HG03103 (cell line): ENCODE results near the gene ATP7B.

Source experiments
- ATAC-seq: cut with Tn5 transposase; IDR thresholded peaks from one replicate; pipeline ENCODE4 v1.9.1; 2021; ENCODE audit warnings: low read depth; ENCODE audit not compliant: unreplicated experiment

ATP7B gene

DNA sequence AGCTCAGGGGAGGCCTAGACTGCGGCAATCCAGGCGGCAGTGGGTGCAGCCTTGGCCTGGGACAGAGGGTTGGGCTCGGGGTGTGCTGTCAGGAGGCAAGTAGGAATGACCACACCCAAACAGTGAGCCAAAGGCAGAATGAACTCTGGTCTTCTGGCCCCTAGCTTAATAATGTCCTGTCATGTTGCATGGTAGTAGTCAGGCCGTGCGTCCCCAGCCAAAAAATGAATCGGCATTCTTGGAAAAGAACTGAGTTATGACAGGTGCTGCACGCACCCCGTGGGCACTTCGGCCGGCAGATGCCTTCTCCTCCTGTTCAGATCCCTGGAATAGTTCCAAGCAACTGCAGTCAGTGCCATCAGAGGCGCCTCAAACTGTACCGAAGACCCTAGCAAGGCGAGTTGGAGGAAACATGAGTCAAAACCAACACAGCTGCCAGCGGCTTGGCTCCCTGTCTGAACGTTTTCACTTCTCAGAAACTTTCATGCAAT is 55.9 kb downstream of the ATP7B start:
- no peak for ATAC-seq

DNA sequence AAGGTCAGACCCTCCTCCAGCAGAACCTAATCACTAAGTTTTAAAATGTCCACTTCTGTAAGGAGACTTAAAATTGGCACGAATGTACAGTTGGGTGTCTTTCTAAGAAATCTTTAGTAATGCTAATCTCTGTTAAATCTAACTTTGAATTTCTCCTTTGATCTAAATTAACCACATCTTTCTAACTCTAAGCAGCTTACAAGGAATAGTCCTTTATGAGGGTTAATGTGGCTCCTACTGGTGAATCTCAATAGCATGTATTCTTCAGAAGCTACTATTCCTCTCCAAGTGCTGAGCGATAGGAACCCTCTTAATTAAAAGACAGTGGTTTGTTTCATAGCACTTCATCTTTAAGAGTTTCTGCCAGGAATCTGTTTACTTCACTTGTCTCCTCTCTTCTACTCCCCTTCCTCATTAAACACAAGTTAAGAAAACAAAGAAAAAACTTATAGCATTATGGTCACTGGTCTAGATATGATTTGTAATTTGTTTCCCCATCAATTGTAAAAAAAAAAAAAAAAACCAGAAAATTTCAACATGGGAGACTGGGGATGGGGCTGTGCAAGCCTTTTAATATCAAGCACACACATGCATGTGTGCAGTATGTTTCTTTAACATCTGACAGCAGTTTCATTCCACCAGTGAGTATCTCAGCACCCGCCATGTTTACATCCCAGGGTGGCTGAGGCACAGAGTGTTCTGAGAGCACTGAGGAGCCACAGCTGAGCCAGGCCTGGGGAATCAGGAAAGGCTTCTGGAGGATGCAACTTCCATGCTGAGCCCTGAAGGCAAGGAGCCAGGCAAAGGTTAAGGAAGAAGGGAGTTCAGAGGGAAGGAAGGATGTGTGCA is 57.7 kb downstream of the ATP7B start:
- no peak for ATAC-seq

DNA sequence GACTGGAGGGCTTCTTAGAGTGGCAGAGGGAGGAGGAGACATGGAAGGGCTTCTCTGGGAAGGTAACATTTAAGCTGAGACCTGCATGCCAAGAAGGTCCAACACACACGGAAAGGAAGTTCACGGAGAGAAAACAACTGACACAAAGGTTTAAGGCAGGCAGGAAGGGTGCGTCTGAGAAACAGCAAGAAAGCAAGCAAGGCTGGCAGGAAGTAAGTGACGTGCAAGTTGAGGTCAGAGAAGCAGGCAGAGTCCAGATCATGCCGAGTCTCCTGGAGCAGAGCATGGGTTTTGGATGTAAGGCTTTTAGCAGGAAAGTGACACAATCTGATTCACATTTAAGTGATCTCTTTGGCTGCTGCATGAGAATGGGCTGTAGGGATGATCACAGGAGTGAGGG is 60.5 kb downstream of the ATP7B start:
- ATAC-seq, result no peak

DNA sequence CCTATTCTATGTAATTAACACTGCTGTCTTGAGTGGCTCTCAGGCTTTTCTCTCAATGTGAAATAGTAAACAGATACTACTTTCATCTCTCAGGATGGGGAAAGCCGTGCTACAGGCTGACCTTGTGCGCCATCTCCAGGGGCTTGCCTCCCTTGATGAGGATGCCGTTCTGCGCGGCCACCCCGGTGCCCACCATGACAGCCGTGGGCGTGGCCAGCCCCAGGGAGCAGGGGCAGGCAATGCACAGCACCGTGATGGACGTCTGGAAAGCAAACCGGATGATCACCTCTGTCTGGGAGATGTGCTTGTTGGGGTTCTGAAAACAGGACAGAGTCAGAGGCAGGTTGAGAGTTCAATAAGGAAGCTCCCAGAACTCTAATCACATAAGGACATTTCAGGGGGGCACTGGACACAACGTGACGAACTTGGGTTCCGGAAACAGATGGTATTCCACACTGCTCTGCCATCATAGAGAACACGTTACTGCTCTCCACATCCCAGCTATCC is 65.0 kb downstream of the ATP7B start:
- ATAC-seq, result no peak

DNA sequence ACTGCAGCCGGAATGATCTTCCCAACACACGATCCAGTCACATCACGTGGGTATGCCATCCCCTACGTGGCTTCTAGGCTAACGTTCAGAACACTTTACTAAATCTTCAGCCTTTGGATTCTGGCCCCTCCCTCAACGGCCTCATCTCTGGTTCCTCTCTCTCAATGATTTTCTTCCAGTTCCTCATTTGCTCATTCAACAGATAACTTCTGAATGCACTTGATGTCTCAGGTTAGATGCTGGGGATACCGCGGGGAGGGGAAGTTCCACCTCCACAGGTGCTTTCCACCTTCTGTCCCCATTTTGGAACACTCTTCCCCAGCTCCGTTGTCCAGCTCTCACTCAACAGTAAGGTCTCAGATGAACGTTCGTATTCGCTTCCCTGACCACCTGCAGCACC is 66.1 kb downstream of the ATP7B start:
- no peak for ATAC-seq

DNA sequence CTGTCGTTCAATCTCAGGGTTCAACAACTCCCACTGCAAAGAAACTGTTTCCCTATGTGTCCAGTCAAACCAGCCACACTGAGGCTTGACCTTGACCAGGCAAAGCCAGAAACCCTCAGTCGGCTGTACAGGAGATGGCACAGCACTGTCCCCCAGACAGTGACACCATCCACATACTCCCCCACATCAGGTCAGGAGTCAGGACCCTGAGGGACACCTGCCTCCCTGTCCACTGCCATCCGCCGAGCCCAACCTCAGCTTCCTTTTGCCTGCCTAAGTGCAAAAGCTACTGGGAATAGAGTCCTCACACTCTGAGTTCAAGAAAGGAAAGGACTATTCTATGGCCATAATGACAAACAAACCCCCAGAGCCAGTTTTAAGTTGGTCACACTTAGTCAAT is 66.8 kb downstream of the ATP7B start:
- no peak for ATAC-seq

DNA sequence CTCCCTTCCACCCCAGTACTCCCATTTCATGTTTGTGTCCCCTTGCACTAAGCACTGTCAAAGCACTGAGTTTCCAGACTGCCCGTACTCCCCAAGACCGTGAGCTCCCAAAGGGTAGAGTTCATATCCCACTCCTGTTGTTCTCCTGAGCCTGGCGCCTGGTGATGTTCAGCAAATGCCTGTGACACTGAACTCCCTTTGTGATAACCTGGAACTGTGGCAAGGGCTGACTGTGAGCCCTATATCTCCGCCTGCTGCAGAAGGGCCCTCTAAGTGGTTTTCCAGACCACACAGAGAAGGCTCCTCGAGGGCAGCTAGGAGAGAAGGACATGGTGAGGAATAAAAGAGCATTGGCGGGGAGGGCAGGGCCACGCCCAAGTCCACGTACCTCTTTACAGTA is 67.5 kb downstream of the ATP7B start:
- ATAC-seq, result no peak

DNA sequence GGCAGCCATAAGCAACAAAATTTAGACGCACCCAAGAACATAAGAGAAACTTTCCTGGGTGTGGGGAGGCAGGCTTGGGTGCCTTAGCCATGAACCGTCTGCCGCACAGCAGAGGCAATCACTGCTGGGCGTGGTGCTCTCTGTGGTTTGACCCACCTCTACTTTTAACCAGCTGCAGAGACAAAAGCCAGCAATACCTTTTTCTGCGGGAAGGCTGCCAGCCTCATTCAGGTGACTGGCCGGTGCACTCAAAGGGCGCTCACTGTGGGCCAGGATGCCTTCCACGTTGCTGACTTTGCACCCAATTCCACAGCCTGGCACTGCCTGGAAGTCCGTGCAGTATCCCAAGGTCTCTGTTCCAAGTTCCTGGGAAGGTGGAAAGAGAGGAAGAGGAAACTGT is 69.1 kb downstream of the ATP7B start:
- ATAC-seq, result no peak

DNA sequence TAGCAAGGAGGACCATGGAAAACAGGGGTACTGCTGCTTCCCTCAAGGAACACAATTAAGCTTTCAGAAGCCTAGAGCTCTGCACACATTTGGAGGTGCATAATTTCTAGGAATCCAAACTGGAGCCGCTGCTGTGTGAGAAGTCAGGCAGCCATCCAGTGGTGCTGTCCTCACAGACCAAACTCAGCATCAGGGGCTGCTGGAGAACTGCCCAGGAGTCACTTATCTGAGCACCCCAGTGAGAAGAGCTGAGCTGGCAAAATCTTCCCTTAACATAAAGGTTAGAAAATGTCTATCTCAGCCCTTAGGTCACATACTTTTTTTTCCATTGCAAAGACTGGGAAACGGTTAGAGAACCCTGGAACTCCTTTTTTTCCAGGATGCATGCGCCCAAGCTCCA is 72.8 kb downstream of the ATP7B start:
- no peak for ATAC-seq

DNA sequence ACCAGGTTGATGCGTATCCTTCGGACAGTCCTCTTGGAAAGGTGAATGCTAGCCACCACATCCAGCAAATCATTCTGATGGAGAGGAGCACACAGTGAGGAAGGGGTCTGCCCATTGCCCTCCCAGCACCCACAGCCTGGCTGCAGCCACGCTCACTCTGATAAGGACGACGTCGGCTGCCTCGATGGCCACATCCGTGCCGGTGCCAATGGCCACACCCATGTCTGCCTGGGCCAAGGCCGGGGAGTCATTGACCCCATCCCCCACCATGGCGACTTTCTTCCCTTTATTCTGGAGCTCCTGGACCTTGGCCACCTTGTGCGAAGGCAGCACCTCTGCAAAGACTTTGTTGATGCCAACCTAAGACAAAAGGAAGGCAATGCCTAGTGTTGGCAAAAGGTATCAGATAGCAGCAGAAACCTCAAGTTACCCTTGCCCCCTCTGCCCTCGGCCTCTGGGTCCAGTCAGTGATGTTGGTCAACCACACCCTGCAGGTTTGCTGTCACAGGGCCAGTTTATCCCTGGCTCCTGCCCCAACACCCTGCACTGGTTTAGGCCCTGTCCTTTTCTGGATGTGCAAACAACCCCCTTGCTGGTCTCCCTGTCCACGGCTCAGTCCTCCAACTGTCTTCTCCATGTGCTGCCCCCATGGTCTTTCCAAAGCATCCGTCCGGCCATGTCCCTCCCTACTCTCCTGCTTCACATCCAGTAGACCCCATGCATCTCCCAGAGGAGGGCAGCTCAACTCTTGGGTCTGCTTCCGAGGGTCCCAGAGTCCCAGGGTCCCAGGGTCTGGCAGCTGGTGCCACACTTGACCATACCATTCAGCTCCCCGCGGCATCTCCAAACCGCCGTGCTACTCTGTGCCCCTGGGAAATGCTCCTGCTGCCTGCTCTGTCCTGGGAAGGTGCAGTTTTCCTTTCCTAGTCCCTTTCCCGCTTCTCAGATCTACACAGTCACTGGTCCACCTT is 73.6 kb downstream of the ATP7B start:
- no peak for ATAC-seq

DNA sequence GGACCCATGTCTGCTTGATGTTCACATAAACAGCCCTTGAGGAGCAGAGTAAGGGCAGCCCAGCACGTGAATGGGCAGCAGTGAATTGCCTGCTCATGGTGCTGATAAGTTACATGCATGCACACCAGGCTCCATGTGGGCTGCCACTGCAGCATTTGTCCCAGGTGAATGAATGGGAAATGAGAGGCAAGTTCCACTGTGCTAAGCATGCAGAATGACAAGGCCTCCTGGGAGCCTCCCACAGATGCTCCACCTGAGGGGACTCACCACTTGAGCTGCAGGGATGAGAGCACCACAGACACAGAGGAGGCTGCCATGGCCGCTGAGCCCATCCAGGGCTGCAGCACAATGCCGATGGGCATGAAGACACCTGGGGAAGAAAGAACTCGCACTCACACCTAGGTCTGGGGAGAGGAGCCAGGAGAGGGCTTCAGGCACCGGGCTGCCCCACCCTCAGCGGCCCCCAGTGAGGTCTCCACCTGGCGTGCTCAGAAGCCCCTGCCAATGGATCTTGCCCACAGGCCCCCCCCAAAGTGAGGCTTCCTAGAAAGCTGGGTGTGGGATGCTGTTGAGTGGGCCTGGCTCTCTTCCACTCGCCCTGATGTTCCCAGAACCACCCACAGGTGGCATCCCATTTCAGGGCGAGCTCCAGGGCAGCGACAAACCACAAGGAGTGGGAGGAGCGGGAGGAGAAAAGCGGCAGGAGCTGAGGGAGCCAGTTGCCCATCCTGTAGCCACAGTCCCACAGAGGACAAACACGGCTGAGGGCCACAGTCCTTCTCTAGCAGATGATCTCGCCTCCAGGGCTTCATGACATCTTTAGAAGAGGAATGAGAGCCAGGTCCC is 75.7 kb downstream of the ATP7B start:
- no peak for ATAC-seq

DNA sequence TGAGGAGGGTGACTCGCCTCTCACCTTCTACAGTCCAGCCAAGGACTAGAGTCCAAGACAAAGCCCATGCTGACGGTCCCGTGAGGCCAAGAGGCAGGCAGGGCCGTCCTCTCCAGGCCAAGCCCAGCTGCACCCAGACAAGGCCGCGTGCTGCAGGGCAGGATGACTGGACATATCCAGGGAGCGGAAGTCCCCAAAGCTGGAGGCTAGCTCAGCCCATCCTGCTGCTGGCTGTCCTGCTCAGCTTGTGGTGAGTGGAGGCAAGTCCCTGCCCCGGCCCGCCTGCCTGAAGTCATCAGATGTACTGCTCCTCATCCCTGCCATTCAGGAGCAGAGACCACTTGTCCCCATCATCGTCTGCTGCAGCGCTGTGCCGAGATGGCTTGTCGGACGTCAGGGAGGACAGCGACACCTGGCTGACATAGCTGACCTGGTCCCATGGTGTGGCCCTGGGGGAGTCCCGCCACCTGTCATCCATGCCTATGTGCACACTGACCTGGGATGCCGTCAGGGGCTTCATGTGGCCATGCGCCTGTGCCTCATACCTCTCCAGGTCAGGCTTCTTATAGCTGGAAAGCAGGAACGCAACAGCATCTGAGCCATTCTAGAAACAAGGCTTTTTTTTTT is 76.7 kb downstream of the ATP7B start:
- ATAC-seq, result no peak

DNA sequence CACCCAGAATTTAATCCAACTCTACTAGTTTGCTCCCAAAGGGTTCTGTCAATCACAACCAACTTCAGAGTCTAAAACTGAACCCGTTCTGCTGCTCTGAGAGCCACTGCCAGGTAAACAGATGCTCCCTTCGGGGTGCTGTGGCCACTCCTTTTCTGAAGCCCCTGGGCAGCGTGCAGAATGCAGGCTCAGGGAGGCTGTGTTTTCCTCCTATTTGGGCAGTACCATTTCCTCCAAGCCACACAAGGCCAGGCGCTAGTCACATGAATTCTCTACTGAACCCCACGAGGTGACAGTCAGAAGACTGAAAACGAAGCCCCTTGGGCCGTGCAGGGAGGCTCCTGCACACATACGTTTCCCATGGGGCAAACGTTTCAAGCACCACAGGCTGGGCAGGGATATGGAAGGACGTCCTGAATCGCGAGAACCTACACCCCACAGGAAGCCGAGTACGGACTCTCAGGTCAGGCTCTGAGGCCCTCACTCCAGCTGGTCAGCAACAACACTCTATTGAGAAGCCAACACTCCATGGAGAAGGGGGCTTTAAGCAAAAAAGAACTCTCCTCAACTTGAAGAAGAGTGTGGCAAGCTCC is 77.7 kb downstream of the ATP7B start:
- no peak for ATAC-seq

DNA sequence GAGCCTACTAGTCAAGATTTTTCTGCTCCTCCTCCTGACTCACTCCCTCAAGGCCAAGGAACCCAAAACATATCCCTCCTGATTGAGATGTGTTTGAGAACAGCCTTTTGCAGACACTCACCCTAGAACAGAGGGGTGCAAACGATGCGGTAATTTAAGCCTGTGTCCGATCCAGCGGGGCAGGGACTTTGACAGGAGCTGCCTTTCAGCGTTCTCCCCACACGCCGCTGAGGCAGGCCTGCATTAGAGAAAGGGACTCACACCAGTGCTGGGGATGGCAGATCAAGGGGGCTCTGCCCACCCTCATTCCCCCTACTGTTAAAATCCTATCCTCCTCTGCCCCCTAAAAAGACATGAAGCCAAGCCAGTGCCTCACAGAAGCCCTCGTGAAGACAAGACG is 79.0 kb downstream of the ATP7B start:
- no peak for ATAC-seq

DNA sequence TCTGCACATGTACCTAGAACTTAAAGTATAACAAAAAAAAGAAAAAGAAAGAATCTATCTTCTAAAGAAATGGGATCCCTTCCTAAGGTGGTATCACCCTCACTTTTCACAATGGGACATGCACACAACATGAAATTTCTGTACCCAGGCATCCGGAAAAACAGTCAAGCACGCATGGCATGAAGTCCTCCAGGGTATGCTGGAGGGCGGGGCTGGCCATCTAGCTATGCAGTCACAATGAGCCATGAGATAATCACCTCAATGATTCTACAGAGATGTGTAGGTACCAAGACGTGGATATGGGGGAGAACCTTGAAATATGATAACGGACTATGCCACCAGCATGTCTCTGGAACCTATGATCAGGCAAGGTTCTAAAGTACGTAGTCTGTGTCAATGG is 79.6 kb downstream of the ATP7B start:
- ATAC-seq, result no peak

DNA sequence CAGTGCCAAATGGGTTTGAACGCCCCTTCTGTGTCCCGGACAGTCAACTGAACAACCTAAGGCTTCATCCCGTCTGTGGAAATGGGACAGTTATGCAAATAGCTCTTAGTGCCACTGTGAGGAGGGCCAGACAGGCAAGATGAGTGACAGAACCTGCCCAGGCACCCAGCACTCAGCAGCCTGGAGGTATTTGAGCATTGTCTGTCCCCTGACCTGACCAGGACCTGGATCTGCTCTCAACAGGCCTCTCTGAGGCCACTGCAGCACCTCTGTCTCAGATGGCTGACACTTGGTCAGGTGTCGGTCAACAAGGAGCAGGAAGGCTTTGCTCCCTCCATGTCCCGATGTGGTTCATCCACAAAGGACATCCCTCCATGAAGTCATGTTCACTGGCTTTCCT is 81.6 kb downstream of the ATP7B start:
- no peak for ATAC-seq

DNA sequence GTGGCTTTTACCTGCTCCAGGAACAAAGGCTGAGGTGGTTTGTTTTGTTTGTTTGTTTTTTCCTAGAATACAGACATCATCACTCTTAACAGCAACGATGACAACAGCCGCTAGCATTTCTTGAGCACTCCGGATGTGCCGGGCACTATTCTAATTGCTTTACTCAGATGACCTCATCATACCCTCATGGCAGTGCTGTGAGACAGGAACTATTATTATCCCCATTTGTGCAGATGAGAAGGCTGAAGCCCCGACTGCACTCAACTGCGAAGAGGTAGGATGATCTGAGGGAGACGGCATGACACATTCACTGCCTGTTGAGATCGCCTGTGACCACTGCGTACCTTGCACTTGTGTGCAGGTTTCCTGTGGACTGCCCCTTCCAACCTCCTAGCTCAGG is 83.0 kb downstream of the ATP7B start:
- no peak for ATAC-seq

DNA sequence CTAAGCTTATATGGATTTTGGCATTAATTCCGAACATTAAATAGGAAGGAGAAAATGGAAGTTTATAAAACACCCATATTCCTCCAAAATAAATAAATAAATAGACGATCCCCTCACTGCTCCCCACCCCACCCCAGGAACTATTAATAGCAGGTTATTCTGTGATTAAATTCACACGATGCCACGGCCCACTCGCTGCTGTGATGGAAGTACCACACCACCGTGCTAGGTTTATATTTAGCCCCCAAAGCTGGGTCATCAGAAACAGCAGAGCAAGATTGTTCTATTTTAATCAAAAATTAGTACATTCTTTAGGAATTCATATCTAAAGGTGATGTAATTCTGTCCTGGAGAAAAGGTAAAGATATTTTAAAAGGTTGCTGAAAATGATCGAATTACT is 84.1 kb downstream of the ATP7B start:
- ATAC-seq, result no peak

DNA sequence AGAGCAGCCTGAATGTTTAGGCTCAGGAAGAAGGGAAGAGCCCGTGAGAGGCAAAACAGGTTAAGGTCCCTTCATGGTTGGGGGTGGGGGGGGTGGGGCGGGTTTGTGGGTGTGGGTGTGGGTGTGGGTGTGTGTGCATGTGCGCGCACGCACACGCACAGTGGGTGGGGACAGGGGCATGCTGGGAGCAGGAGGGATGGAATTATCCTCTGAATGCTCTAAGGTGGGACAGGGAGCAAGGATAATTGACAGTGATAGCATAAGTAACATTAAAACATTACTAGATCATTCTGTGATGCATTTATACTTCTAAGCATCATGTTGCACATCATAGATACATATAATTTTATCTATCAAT is 84.7 kb downstream of the ATP7B start:
- no peak for ATAC-seq
